Osteoblast (primary cell): ENCODE results near the gene RABGGTB. TPM values are rescaled to one million over a fixed set of nuclear protein-coding genes. Genes with fewer than 3 reads are reported as not detected.

Experiments
- DNase-seq: peaks from one replicate; pipeline ENCODE4 v3.0.0; 2011; ENCODE audit warnings: low spot score, mixed read lengths; ENCODE audit not compliant: insufficient read length; ENCODE audit errors: missing footprints
- H2AFZ ChIP-seq: 2 replicates; pipeline ENCODE4 v1.6.0; 2011; ENCODE audit warnings: mild to moderate bottlenecking, low read length
- H3K27ac ChIP-seq: 2 replicates; pipeline ENCODE4 v1.5.1; 2011; ENCODE audit warnings: mild to moderate bottlenecking, low read depth, low read length, moderate library complexity
- H3K27me3 ChIP-seq: 2 replicates; pipeline ENCODE4 v1.6.0; 2012; ENCODE audit warnings: mild to moderate bottlenecking, control low read depth, inconsistent platforms, low read length, moderate library complexity; ENCODE audit not compliant: insufficient read depth
- H3K36me3 ChIP-seq: 2 replicates; pipeline ENCODE4 v1.5.1; 2011; ENCODE audit warnings: mild to moderate bottlenecking, low read length, control low read depth, moderate library complexity; ENCODE audit not compliant: insufficient read depth
- H3K4me1 ChIP-seq: 2 replicates; pipeline ENCODE4 v1.5.1; 2011; ENCODE audit warnings: mild to moderate bottlenecking, low read length, control low read depth, moderate library complexity; ENCODE audit not compliant: insufficient read depth
- H3K4me2 ChIP-seq: 2 replicates; pipeline ENCODE4 v1.6.0; 2011; ENCODE audit warnings: mild to moderate bottlenecking, low read length; ENCODE audit not compliant: insufficient read depth
- H3K4me3 ChIP-seq: fragments of 200-600 bp; sonication (generic); 3 replicates; pipeline ENCODE4 v1.5.1; 2012; ENCODE audit warnings: mild to moderate bottlenecking, low read length, inconsistent platforms; ENCODE audit not compliant: insufficient read depth
- H3K79me2 ChIP-seq: 2 replicates; pipeline ENCODE4 v1.6.0; 2012; ENCODE audit warnings: mild to moderate bottlenecking, low read length, control low read depth, inconsistent platforms; ENCODE audit not compliant: insufficient read depth
- H3K9me3 ChIP-seq: 2 replicates; pipeline ENCODE4 v1.5.1; 2011; ENCODE audit warnings: low read depth, low read length, control low read depth
- H4K20me1 ChIP-seq: 2 replicates; pipeline ENCODE4 v1.6.0; 2012; ENCODE audit warnings: mild to moderate bottlenecking, low read length, control low read depth; ENCODE audit not compliant: insufficient read depth
- CTCF ChIP-seq: IDR thresholded peaks from 2 replicates; pipeline ENCODE4 v1.5.1; 2011; ENCODE audit warnings: mild to moderate bottlenecking, low read depth, low read length, moderate library complexity; ENCODE audit errors: extremely low read depth
- total RNA-seq: library from RNA; depleted of rRNA; stranded (reverse); fragments of >200 nt; gene quantifications from 2 replicates; pipeline ENCODE4 v1.2.3, GENCODE V29; 2012

The RABGGTB gene
- total RNA-seq, 1 donor: 76.0 TPM

GRCh38 chr1:75792091-75792490 is 6.0 kb downstream of the RABGGTB start:
- Histone ChIP-seq H2AFZ (no peak overlapping the region), H3K79me2 (peaks cover 32% of the 10 kb centered on the region), H3K27ac (no peak overlapping the region), H3K4me1 (peaks cover 35% of the 10 kb centered on the region), H3K4me3 (no peak overlapping the region), H3K4me2 (no peak overlapping the region), H4K20me1 (peaks cover 77% of the 10 kb centered on the region), H3K27me3 (no peaks in the 10 kb centered on the region), H3K36me3 (peaks cover 87% of the 10 kb centered on the region), H3K9me3 (no peaks in the 10 kb centered on the region)
- no peak for TF ChIP-seq CTCF
- DNase-seq: no peak

GRCh38 chr1:75794382-75794781 is 8.3 kb downstream of the RABGGTB start:
- no peak overlapping the region for H3K4me3 ChIP-seq
- H3K36me3 ChIP-seq: peaks cover 75% of the 10 kb centered on the region
- no peak for DNase-seq
- H2AFZ ChIP-seq: no peak overlapping the region
- H3K4me1 ChIP-seq: peaks cover 14% of the 10 kb centered on the region
- no peak for TF ChIP-seq CTCF
- H3K9me3 ChIP-seq: no peaks in the 10 kb centered on the region
- no peak overlapping the region for H3K4me2 ChIP-seq
- H3K79me2 ChIP-seq: peaks cover 9% of the 10 kb centered on the region
- peaks cover 54% of the 10 kb centered on the region for H4K20me1 ChIP-seq
- H3K27ac ChIP-seq: no peak overlapping the region
- H3K27me3 ChIP-seq: no peaks in the 10 kb centered on the region

- no peaks in the 10 kb centered on the region for H3K9me3 ChIP-seq
- no peaks in the 10 kb centered on the region for H3K27me3 ChIP-seq
- no peak overlapping the region for H3K27ac ChIP-seq
- peaks cover 62% of the 10 kb centered on the region for H3K36me3 ChIP-seq
- no peak overlapping the region for H3K4me2 ChIP-seq
- no peak overlapping the region for H3K4me3 ChIP-seq
- H4K20me1 ChIP-seq: peaks cover 41% of the 10 kb centered on the region
- TF ChIP-seq CTCF: no peak
- H2AFZ ChIP-seq: no peak overlapping the region
- peaks cover under 1% of the 10 kb centered on the region for H3K4me1 ChIP-seq
- no peak for DNase-seq
- H3K79me2 ChIP-seq: no peaks in the 10 kb centered on the region
Observed at GRCh38 chr1:75795703-75796193, 9.7 kb downstream of the RABGGTB start.

GRCh38 chr1:75796376-75797272 is 10.6 kb downstream of the RABGGTB start, which contains the start of gene MSH4:
MSH4 (plus strand) TSS chr1:75796882; CDS start chr1:75796986, 104 bp downstream.
- Histone ChIP-seq H3K9me3 (no peaks in the 10 kb centered on the region), H3K4me2 (peak within 1 kb of the TSS; percentile 33), H3K27ac (no peak within 1 kb of the TSS), H2AFZ (no peak within 1 kb of the TSS), H4K20me1 (peaks cover 32% of the 10 kb centered on the region), H3K36me3 (peaks cover 53% of the 10 kb centered on the region), H3K4me3 (no peak within 1 kb of the TSS), H3K27me3 (no peaks in the 10 kb centered on the region), H3K4me1 (no peaks in the 10 kb centered on the region), H3K79me2 (no peaks in the 10 kb centered on the region)
- DNase-seq: no peak
- TF ChIP-seq CTCF: no peak
